OCI-LY7 (cell line): ENCODE measurements around the gene HDGF.

Experiments
- CTCF ChIP-seq: fragments of 200-600 bp; sonication (generic); conservative IDR thresholded peaks from 2 replicates; pipeline ENCODE4 v1.5.1; 2014; ENCODE audit warnings: mild to moderate bottlenecking, antibody characterized with exemption, low read length, moderate library complexity, mixed read lengths
- EZH2phosphoT487 ChIP-seq: fragments of 200-600 bp; sonication (generic); IDR thresholded peaks from 2 replicates; pipeline ENCODE4 v1.6.1; 2018; ENCODE audit warnings: low read depth, borderline replicate concordance, mild to moderate bottlenecking, mixed run types, antibody characterized with exemption, low read length, moderate library complexity, mixed read lengths

GRCh38 chr1:156745881-156746280 lies 5.6 kb downstream of the HDGF start:
- TF ChIP-seq CTCF (no peak), EZH2phosphoT487 (no peak)
